ENCODE data around the gene PODXL2.
"Not testable (repeated sequence)": the region's sequence is repeated elsewhere in the genome, so short reads cannot be mapped to it uniquely, and the experiment has no call there.

PODXL2 gene

GRCh38 chr3:127630811-127631714, 2.1 kb downstream of the PODXL2 start:
- no peak for DNase-seq (ENCODE audit: low spot score)

- DNase-seq (ENCODE audit: low spot score), result no peak
These were observed 3.2 kb downstream of the PODXL2 start for GRCh38 chr3:127632035-127632820.

- DNase-seq (ENCODE audit: low spot score), result no peak
These were observed 5.7 kb downstream of the PODXL2 start for GRCh38 chr3:127634653-127635052.

- no peak for DNase-seq (ENCODE audit: low spot score)
These were observed 8.6 kb downstream of the PODXL2 start for GRCh38 chr3:127637546-127637945.

- DNase-seq (ENCODE audit: low spot score), result no peak
These were observed 9.0 kb downstream of the PODXL2 start for GRCh38 chr3:127637971-127638370.

GRCh38 chr3:127639173-127640041, 10.4 kb downstream of the PODXL2 start:
- peak; percentile 29 for DNase-seq (ENCODE audit: low spot score)

- no peak for DNase-seq (ENCODE audit: low spot score)
These were observed 11.0 kb downstream of the PODXL2 start for GRCh38 chr3:127640042-127640355.

- no peak for DNase-seq (ENCODE audit: low spot score)
These were observed 15.8 kb downstream of the PODXL2 start for GRCh38 chr3:127644641-127645370.

- DNase-seq (ENCODE audit: low spot score), result no peak
These were observed 16.5 kb downstream of the PODXL2 start for GRCh38 chr3:127645371-127646015.

GRCh38 chr3:127646501-127647046, 17.6 kb downstream of the PODXL2 start:
- no peak for DNase-seq (ENCODE audit: low spot score)

GRCh38 chr3:127647166-127647844, 18.3 kb downstream of the PODXL2 start:
- DNase-seq (ENCODE audit: low spot score), result no peak

- DNase-seq (ENCODE audit: low spot score), result no peak
These were observed 18.8 kb downstream of the PODXL2 start for GRCh38 chr3:127647845-127648204.

- no peak for DNase-seq (ENCODE audit: low spot score)
These were observed 21.3 kb downstream of the PODXL2 start for GRCh38 chr3:127650236-127650635.

GRCh38 chr3:127651516-127652172, 22.7 kb downstream of the PODXL2 start:
- DNase-seq (ENCODE audit: low spot score), result no peak

- peak; percentile 74 for DNase-seq (ENCODE audit: low spot score)
These were observed 23.4 kb downstream of the PODXL2 start for GRCh38 chr3:127652246-127652995.

GRCh38 chr3:127654374-127654773, 25.4 kb downstream of the PODXL2 start:
- no peak for DNase-seq (ENCODE audit: low spot score)

- not testable (repeated sequence) for DNase-seq (ENCODE audit: low spot score)
These were observed 26.0 kb downstream of the PODXL2 start for GRCh38 chr3:127654993-127655392.

- DNase-seq (ENCODE audit: low spot score), result peak; percentile 66
These were observed 26.7 kb downstream of the PODXL2 start for GRCh38 chr3:127655641-127656040.

- no peak for DNase-seq (ENCODE audit: low spot score)
These were observed 27.9 kb downstream of the PODXL2 start for GRCh38 chr3:127656906-127657305.
